ENCODE measurements around the gene ARL4A.

Gene ARL4A

GRCh38 chr7:12703881-12704280 lies 16.4 kb downstream of the ARL4A start:
- DNase-seq (ENCODE audit: low spot score) = no peak

- DNase-seq (ENCODE audit: low spot score) = no peak
Observed at GRCh38 chr7:12705878-12706277, 18.4 kb downstream of the ARL4A start.

GRCh38 chr7:12706900-12707536 lies 19.6 kb downstream of the ARL4A start:
- DNase-seq (ENCODE audit: low spot score) = no peak

GRCh38 chr7:12708314-12708713 lies 20.9 kb downstream of the ARL4A start:
- DNase-seq (ENCODE audit: low spot score) = no peak

- no peak for DNase-seq (ENCODE audit: low spot score)
Observed at GRCh38 chr7:12709726-12710502, 22.5 kb downstream of the ARL4A start.

- DNase-seq (ENCODE audit: low spot score) = no peak
Observed at GRCh38 chr7:12711124-12711523, 23.7 kb downstream of the ARL4A start.

GRCh38 chr7:12712236-12712635 lies 24.8 kb downstream of the ARL4A start:
- DNase-seq (ENCODE audit: low spot score) = no peak

- DNase-seq (ENCODE audit: low spot score) = no peak
Observed at GRCh38 chr7:12713625-12714378, 26.4 kb downstream of the ARL4A start.

- no peak for DNase-seq (ENCODE audit: low spot score)
Observed at GRCh38 chr7:12714379-12714737, 26.9 kb downstream of the ARL4A start.

- no peak for DNase-seq (ENCODE audit: low spot score)
Observed at GRCh38 chr7:12715372-12716133, 28.1 kb downstream of the ARL4A start.

GRCh38 chr7:12716134-12716681 lies 28.8 kb downstream of the ARL4A start:
- no peak for DNase-seq (ENCODE audit: low spot score)

GRCh38 chr7:12716722-12717121 lies 29.3 kb downstream of the ARL4A start:
- DNase-seq (ENCODE audit: low spot score) = no peak

- no peak for DNase-seq (ENCODE audit: low spot score)
Observed at GRCh38 chr7:12719141-12719919, 31.9 kb downstream of the ARL4A start.

GRCh38 chr7:12719981-12720865 lies 32.8 kb downstream of the ARL4A start:
- DNase-seq (ENCODE audit: low spot score) = no peak

- DNase-seq (ENCODE audit: low spot score) = no peak
Observed at GRCh38 chr7:12721286-12721830, 33.9 kb downstream of the ARL4A start.

- no peak for DNase-seq (ENCODE audit: low spot score)
Observed at GRCh38 chr7:12722136-12722535, 34.7 kb downstream of the ARL4A start.

GRCh38 chr7:12722636-12723605 lies 35.5 kb downstream of the ARL4A start:
- DNase-seq (ENCODE audit: low spot score) = peak; percentile 26

- no peak for DNase-seq (ENCODE audit: low spot score)
Observed at GRCh38 chr7:12725575-12726316, 38.3 kb downstream of the ARL4A start.
